MCF 10A (cell line): ENCODE results near the gene SPECC1L. TPM values are rescaled to one million over a fixed set of nuclear protein-coding genes. Genes with fewer than 3 reads are reported as not detected.

Source experiments
- BruUV-seq: library from RNA; stranded (reverse); fragments of 400-500 nt; replicated peaks from 2 replicates; lab custom pipeline; 2021; lab: Mats Ljungman, UMichigan
- CTCF ChIA-PET: fragments of 300-600 bp; sonication (Branson Sonifier 250); formaldehyde crosslinking; extraction: SDS; loops from one replicate; lab custom pipeline; 2021; ENCODE audit warnings: antibody characterized with exemption, inconsistent platforms; lab: Yijun Ruan, JAX
- POLR2A ChIA-PET: fragments of 300-600, 350-650 bp; sonication (Branson Sonifier 250); formaldehyde crosslinking; extraction: SDS; loops from one replicate; lab custom pipeline; 2020; ENCODE audit warnings: antibody characterized with exemption, inconsistent platforms; lab: Yijun Ruan, JAX
- DNase-seq: peaks from one replicate; pipeline ENCODE4 v3.0.0-alpha.2; 2018; ENCODE audit not compliant: unreplicated experiment
- H3K27ac Mint-ChIP-seq: one replicate; pipeline ENCODE4 v1.8.0; 2022; ENCODE audit warnings: mild to moderate bottlenecking, low read depth, mixed read lengths; ENCODE audit not compliant: unreplicated experiment
- H3K27me3 Mint-ChIP-seq: one replicate; pipeline ENCODE4 v1.8.0; 2022; ENCODE audit warnings: mixed read lengths; ENCODE audit not compliant: insufficient read depth, unreplicated experiment
- H3K36me3 Mint-ChIP-seq: one replicate; pipeline ENCODE4 v1.8.0; 2022; ENCODE audit warnings: mild to moderate bottlenecking, moderate library complexity, mixed read lengths; ENCODE audit not compliant: insufficient read depth, unreplicated experiment
- H3K4me1 Mint-ChIP-seq: one replicate; pipeline ENCODE4 v1.8.0; 2022; ENCODE audit warnings: mixed read lengths; ENCODE audit not compliant: insufficient read depth, unreplicated experiment
- H3K4me3 Mint-ChIP-seq: one replicate; pipeline ENCODE4 v1.8.0; 2022; ENCODE audit warnings: mild to moderate bottlenecking, moderate library complexity, mixed read lengths; ENCODE audit not compliant: unreplicated experiment
- H3K9me3 Mint-ChIP-seq: one replicate; pipeline ENCODE4 v1.8.0; 2022; ENCODE audit warnings: mixed read lengths; ENCODE audit not compliant: unreplicated experiment
- CTCF ChIP-seq: fragments of 200-600 bp; IDR thresholded peaks from one replicate; pipeline ENCODE4 v1.8.0; 2022; ENCODE audit warnings: antibody characterized with exemption, mild to moderate bottlenecking; ENCODE audit not compliant: unreplicated experiment
- intact Hi-C: fragments of 100-400 bp; cut with micrococcal nuclease; formaldehyde crosslinking; loops from 2 replicates; pipeline ENCODE4 v1.14.1; 2022
- total RNA-seq: library from RNA; stranded (reverse); gene quantifications from 2 replicates; pipeline ENCODE4 v1.2.3, GENCODE V29; 2022

Gene SPECC1L
- total RNA-seq, 1 experiment from 2014 or later = 60.4 TPM

- intact Hi-C loops = no loop called here
Measured at GRCh38 chr22:24457894-24458420, 187.3 kb downstream of the SPECC1L start.

GRCh38 chr22:24459911-24460310, 189.3 kb downstream of the SPECC1L start:
- Mint-ChIP-seq H3K27me3 (peaks cover 10% of the 10 kb centered on the region), H3K4me1 (no peaks in the 10 kb centered on the region), H3K36me3 (no peaks in the 10 kb centered on the region), H3K27ac (no peak overlapping the region), H3K4me3 (no peak overlapping the region), H3K9me3 (no peaks in the 10 kb centered on the region)
- DNase-seq = no peak
- no peak for TF ChIP-seq CTCF
- intact Hi-C loops = no loop called here
- ChIA-PET POLR2A (no interaction called here), CTCF (no interaction called here)
- no TSS peak for BruUV-seq

More at GRCh38 chr22:24457894-24458420, 187.3 kb downstream of the SPECC1L start:
- no peak overlapping the region for H3K4me3 Mint-ChIP-seq
- no peaks in the 10 kb centered on the region for H3K4me1 Mint-ChIP-seq
- POLR2A ChIA-PET = no interaction called here
- no peaks in the 10 kb centered on the region for H3K36me3 Mint-ChIP-seq
- no peak for TF ChIP-seq CTCF
- no peaks in the 10 kb centered on the region for H3K9me3 Mint-ChIP-seq
- BruUV-seq = no TSS peak
- no peak overlapping the region for H3K27ac Mint-ChIP-seq
- no peak for DNase-seq
- CTCF ChIA-PET = interaction anchor here (1.2 kb wide), 1 partner anchor 72 kb away, joined by 3 read pairs; no protein-coding TSS in a partner anchor
- H3K27me3 Mint-ChIP-seq = peaks cover 10% of the 10 kb centered on the region

GRCh38 chr22:24460418-24461089, 189.9 kb downstream of the SPECC1L start:
- no peak for DNase-seq
- Mint-ChIP-seq H3K4me3 (no peak overlapping the region), H3K27me3 (peaks cover 10% of the 10 kb centered on the region), H3K9me3 (no peaks in the 10 kb centered on the region), H3K4me1 (peaks cover 3% of the 10 kb centered on the region), H3K27ac (no peak overlapping the region), H3K36me3 (no peaks in the 10 kb centered on the region)
- no peak for TF ChIP-seq CTCF
- intact Hi-C loops = no loop called here
- POLR2A ChIA-PET = no interaction called here
- no TSS peak for BruUV-seq
- CTCF ChIA-PET = interaction anchor here (0.6 to 1.0 kb wide), 2 partner anchors 23 to 67 kb away, joined by 3 read pairs; no protein-coding TSS in a partner anchor

GRCh38 chr22:24463071-24463760, 192.6 kb downstream of the SPECC1L start:
- Mint-ChIP-seq H3K4me1 (peaks cover 5% of the 10 kb centered on the region), H3K27ac (no peak overlapping the region), H3K36me3 (no peaks in the 10 kb centered on the region), H3K9me3 (no peaks in the 10 kb centered on the region), H3K27me3 (no peaks in the 10 kb centered on the region), H3K4me3 (no peak overlapping the region)
- no peak for TF ChIP-seq CTCF
- DNase-seq = no peak
- CTCF ChIA-PET = interaction anchor here (0.6 to 1.4 kb wide), 3 partner anchors 59 to 135 kb away, joined by 3 read pairs; no protein-coding TSS in a partner anchor
- POLR2A ChIA-PET = no interaction called here
- no TSS peak for BruUV-seq
- intact Hi-C loops = no loop called here
